ENCODE measurements around the gene ACOX1. TPM values are rescaled to one million over a fixed set of nuclear protein-coding genes. Genes with fewer than 3 reads are reported as not detected.

ACOX1 gene
- total and polyA plus RNA-seq, 2 donors from 2014 or later, result 24.7 to 60.6 TPM

GRCh38 chr17:75896415-75897159 is 82.4 kb downstream of the ACOX1 start, which contains the start of gene TRIM65:
Gene TRIM65, minus strand, starts transcription at chr17:75896951. Its CDS starts 14 bp downstream, at chr17:75896937.
- no peak for FAIRE-seq
- peak; percentile 43 for TF ChIP-seq CTCF (IDR thresholded peaks at IDR 0.05; ENCODE audit: borderline replicate concordance, extremely low read depth, insufficient read depth)
- Histone ChIP-seq H3K4me1 (ENCODE audit: control insufficient read depth in 2 of 3, insufficient read depth in 2 of 3, low read depth in 1 of 3, low read length in 3 of 3) (peaks cover 0 to 18% (median 9%) of the 10 kb centered on the region in 3 donors), H3K36me3 (ENCODE audit: control insufficient read depth in 2 of 3, insufficient read depth in 3 of 3, low read length in 3 of 3) (peaks cover 0 to 22% (median 12%) of the 10 kb centered on the region in 3 donors), H3K9me3 (ENCODE audit: control insufficient read depth in 2 of 3, insufficient read depth in 1 of 3, low read length in 3 of 3) (no peaks in the 10 kb centered on the region), H3K9ac (ENCODE audit: low read length in 3 of 3) (peak within 1 kb of the TSS in 2 of 3 donors; percentile 43 to 65), H3K27ac (ENCODE audit: low read depth in 2 of 2, low read length in 2 of 2) (peak within 1 kb of the TSS; percentile 78 to 91), H3K4me3 (ENCODE audit: low read length in 3 of 3) (peak within 1 kb of the TSS; percentile 16 to 62 (median 60)), H3K27me3 (ENCODE audit: control insufficient read depth, insufficient read depth, low read length) (no peaks in the 10 kb centered on the region)
- peak; percentile 74 to 96 (median 89) for DNase-seq
- intact Hi-C loops (cut with DNase I), result no loop called here

GRCh38 chr17:75895370-75896155 is 83.4 kb downstream of the ACOX1 start:
- H3K9ac ChIP-seq (ENCODE audit: low read length in 3 of 3), result peak overlapping the region in 2 of 3 donors; percentile 28 to 65
- intact Hi-C loops (cut with DNase I), result no loop called here
- no peaks in the 10 kb centered on the region for H3K27me3 ChIP-seq (ENCODE audit: control insufficient read depth, insufficient read depth, low read length)
- H3K4me1 ChIP-seq (ENCODE audit: control insufficient read depth in 2 of 3, insufficient read depth in 2 of 3, low read depth in 1 of 3, low read length in 3 of 3), result peaks cover 0 to 20% (median 9%) of the 10 kb centered on the region in 3 donors
- peak overlapping the region; percentile 16 to 62 (median 60) for H3K4me3 ChIP-seq (ENCODE audit: low read length in 3 of 3)
- no peak for TF ChIP-seq CTCF (IDR thresholded peaks at IDR 0.05; ENCODE audit: borderline replicate concordance, extremely low read depth, insufficient read depth)
- H3K27ac ChIP-seq (ENCODE audit: low read depth in 2 of 2, low read length in 2 of 2), result no peak overlapping the region
- H3K36me3 ChIP-seq (ENCODE audit: control insufficient read depth in 2 of 3, insufficient read depth in 3 of 3, low read length in 3 of 3), result peaks cover 0 to 20% (median 6%) of the 10 kb centered on the region in 3 donors
- DNase-seq, result peak in 2 of 5 donors; percentile 16 to 76
- no peaks in the 10 kb centered on the region for H3K9me3 ChIP-seq (ENCODE audit: control insufficient read depth in 2 of 3, insufficient read depth in 1 of 3, low read length in 3 of 3)
- FAIRE-seq, result no peak

GRCh38 chr17:75894049-75894733 is 84.8 kb downstream of the ACOX1 start:
- no peak overlapping the region for H3K4me3 ChIP-seq (ENCODE audit: low read length in 3 of 3)
- no peak for TF ChIP-seq CTCF (IDR thresholded peaks at IDR 0.05; ENCODE audit: borderline replicate concordance, extremely low read depth, insufficient read depth)
- no peak overlapping the region for H3K27ac ChIP-seq (ENCODE audit: low read depth in 2 of 2, low read length in 2 of 2)
- H3K27me3 ChIP-seq (ENCODE audit: control insufficient read depth, insufficient read depth, low read length), result no peaks in the 10 kb centered on the region
- H3K9ac ChIP-seq (ENCODE audit: low read length in 3 of 3), result no peak overlapping the region
- H3K9me3 ChIP-seq (ENCODE audit: control insufficient read depth in 2 of 3, insufficient read depth in 1 of 3, low read length in 3 of 3), result no peaks in the 10 kb centered on the region
- peaks cover 0 to 20% (median 9%) of the 10 kb centered on the region in 3 donors for H3K4me1 ChIP-seq (ENCODE audit: control insufficient read depth in 2 of 3, insufficient read depth in 2 of 3, low read depth in 1 of 3, low read length in 3 of 3)
- DNase-seq (peak in 1 of 5 donors; percentile 76), FAIRE-seq (no peak)
- intact Hi-C loops (cut with DNase I), result no loop called here
- peaks cover 0 to 9% (median 6%) of the 10 kb centered on the region in 3 donors for H3K36me3 ChIP-seq (ENCODE audit: control insufficient read depth in 2 of 3, insufficient read depth in 3 of 3, low read length in 3 of 3)
